Measurements from ENCODE around the gene GYS1. TPM values are rescaled to one million over a fixed set of nuclear protein-coding genes. Genes with fewer than 3 reads are reported as not detected.
A peak's percentile ranks its signal among the peaks of the same experiment; 100 is the strongest.

The GYS1 gene
- total RNA-seq, 1 experiment from 2014 or later, result 59.6 TPM

GRCh38 chr19:49006905-49007304 lies 13.8 kb upstream of the GYS1 start:
- CTCF ChIA-PET, result no interaction called here
- Mint-ChIP-seq H3K9me3 (ENCODE audit: low read depth, unreplicated experiment) (no peaks in the 10 kb centered on the region), H3K27me3 (ENCODE audit: unreplicated experiment) (no peaks in the 10 kb centered on the region), H3K36me3 (ENCODE audit: insufficient read depth, unreplicated experiment) (peaks cover 74% of the 10 kb centered on the region), H3K27ac (ENCODE audit: unreplicated experiment) (no peak overlapping the region), H3K4me3 (ENCODE audit: low read depth, unreplicated experiment) (no peak overlapping the region), H3K4me1 (ENCODE audit: low read depth, unreplicated experiment) (no peaks in the 10 kb centered on the region)
- BruUV-seq (replicated peaks), result no TSS peak
- no peak for TF ChIP-seq CTCF (IDR thresholded peaks at IDR 0.05; ENCODE audit: unreplicated experiment)
- no peak for DNase-seq
- intact Hi-C loops (cut with micrococcal nuclease; ENCODE audit: unreplicated experiment), result no loop called here

- TF ChIP-seq CTCF (IDR thresholded peaks at IDR 0.05; ENCODE audit: unreplicated experiment), result no peak
- CTCF ChIA-PET, result no interaction called here
- intact Hi-C loops (cut with micrococcal nuclease; ENCODE audit: unreplicated experiment), result no loop called here
- H3K27ac Mint-ChIP-seq (ENCODE audit: unreplicated experiment), result no peak overlapping the region
- no peaks in the 10 kb centered on the region for H3K27me3 Mint-ChIP-seq (ENCODE audit: unreplicated experiment)
- no peaks in the 10 kb centered on the region for H3K9me3 Mint-ChIP-seq (ENCODE audit: low read depth, unreplicated experiment)
- H3K36me3 Mint-ChIP-seq (ENCODE audit: insufficient read depth, unreplicated experiment), result peaks cover 69% of the 10 kb centered on the region
- H3K4me1 Mint-ChIP-seq (ENCODE audit: low read depth, unreplicated experiment), result no peaks in the 10 kb centered on the region
- TSS peak; percentile 21 for BruUV-seq (replicated peaks)
- no peak overlapping the region for H3K4me3 Mint-ChIP-seq (ENCODE audit: low read depth, unreplicated experiment)
- no peak for DNase-seq
Measured at GRCh38 chr19:49004964-49005614, 12.0 kb upstream of the GYS1 start.

- no peak overlapping the region for H3K4me3 Mint-ChIP-seq (ENCODE audit: low read depth, unreplicated experiment)
Measured at GRCh38 chr19:49004133-49004532, 11.0 kb upstream of the GYS1 start.

GRCh38 chr19:48999481-49000325 lies 6.6 kb upstream of the GYS1 start:
- no peaks in the 10 kb centered on the region for H3K9me3 Mint-ChIP-seq (ENCODE audit: low read depth, unreplicated experiment)
- H3K36me3 Mint-ChIP-seq (ENCODE audit: insufficient read depth, unreplicated experiment), result peaks cover 69% of the 10 kb centered on the region
- no peak overlapping the region for H3K27ac Mint-ChIP-seq (ENCODE audit: unreplicated experiment)
- peak; percentile 56 for DNase-seq
- CTCF ChIA-PET, result interaction anchor here (0.6 to 1.7 kb wide), 6 partner anchors 19 to 98 kb away, joined by 3 to 9 read pairs (median 6); partner anchors contain the start of gene NTF4
- no peaks in the 10 kb centered on the region for H3K27me3 Mint-ChIP-seq (ENCODE audit: unreplicated experiment)
- no TSS peak for BruUV-seq (replicated peaks)
- no peak overlapping the region for H3K4me3 Mint-ChIP-seq (ENCODE audit: low read depth, unreplicated experiment)
- peaks cover 19% of the 10 kb centered on the region for H3K4me1 Mint-ChIP-seq (ENCODE audit: low read depth, unreplicated experiment)
- peak; percentile 33 for TF ChIP-seq CTCF (IDR thresholded peaks at IDR 0.05; ENCODE audit: unreplicated experiment)
- intact Hi-C loops (cut with micrococcal nuclease; ENCODE audit: unreplicated experiment), result loop anchor here (10.0 kb wide), 1 partner anchor 225 kb away; no protein-coding TSS in a partner anchor

More at GRCh38 chr19:49004133-49004532, 11.0 kb upstream of the GYS1 start:
- intact Hi-C loops (cut with micrococcal nuclease; ENCODE audit: unreplicated experiment), result no loop called here
- no peak for DNase-seq
- no peak overlapping the region for H3K27ac Mint-ChIP-seq (ENCODE audit: unreplicated experiment)
- no TSS peak for BruUV-seq (replicated peaks)
- H3K27me3 Mint-ChIP-seq (ENCODE audit: unreplicated experiment), result no peaks in the 10 kb centered on the region
- no peaks in the 10 kb centered on the region for H3K4me1 Mint-ChIP-seq (ENCODE audit: low read depth, unreplicated experiment)
- no peaks in the 10 kb centered on the region for H3K9me3 Mint-ChIP-seq (ENCODE audit: low read depth, unreplicated experiment)
- peaks cover 70% of the 10 kb centered on the region for H3K36me3 Mint-ChIP-seq (ENCODE audit: insufficient read depth, unreplicated experiment)
- CTCF ChIA-PET, result interaction anchor here (0.6 kb wide), 1 partner anchor 11 kb away, joined by 3 read pairs; the partner anchor contains the start of genes GYS1 and RUVBL2
- no peak for TF ChIP-seq CTCF (IDR thresholded peaks at IDR 0.05; ENCODE audit: unreplicated experiment)
